AG08396 (cell line): ENCODE data around the gene NLGN2.

ENCODE experiments used
- DNase-seq: peaks from one replicate; pipeline ENCODE4 v3.0.0; 2012; ENCODE audit warnings: low spot score, mixed read lengths

The NLGN2 gene

GRCh38 chr17:7466318-7466638 lies 58.6 kb downstream of the NLGN2 start:
- DNase-seq, result no peak

- peak; percentile 79 for DNase-seq
Observed at GRCh38 chr17:7466639-7467341, 59.1 kb downstream of the NLGN2 start.

GRCh38 chr17:7467498-7467897 lies 59.9 kb downstream of the NLGN2 start:
- DNase-seq, result no peak

GRCh38 chr17:7468290-7468689 lies 60.6 kb downstream of the NLGN2 start:
- no peak for DNase-seq

GRCh38 chr17:7468804-7469389 lies 61.3 kb downstream of the NLGN2 start:
- no peak for DNase-seq
